ENCODE data around the gene ZNF224. TPM values are rescaled to one million over a fixed set of nuclear protein-coding genes. Genes with fewer than 3 reads are reported as not detected.

The ZNF224 gene
- total and polyA plus RNA-seq, 2 of the 13 experiments (the other 11 are each of a cell fraction or from before 2014, with no cell fraction given), result 13.0 to 16.1 TPM

DNA sequence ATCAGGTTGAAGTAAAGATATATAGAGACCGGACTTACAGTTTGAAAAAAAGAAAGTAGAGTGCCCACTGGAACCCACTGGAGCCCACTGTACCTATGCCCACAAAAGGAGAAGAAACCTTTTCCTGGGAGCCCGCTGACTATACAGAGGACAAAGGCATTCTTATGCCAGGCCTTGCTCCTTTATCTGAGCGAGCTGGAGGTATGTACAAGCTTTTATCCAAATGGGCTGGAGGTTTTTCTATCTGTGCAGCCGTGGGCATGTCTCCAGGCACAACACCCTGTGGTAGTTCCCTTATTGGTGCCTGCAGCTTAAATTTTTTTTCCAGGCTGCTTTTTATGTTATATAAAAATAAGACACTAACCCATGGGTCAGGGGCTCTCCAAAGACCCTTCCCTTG is 55.6 kb downstream of the ZNF224 start:
- WGBS (ENCODE audit: low lambda C conversion rate), result 97% methylated on average over 4 of the region's 4 CpGs
- H3K4me2 ChIP-seq (ENCODE audit: low read depth, low read length), result no peak overlapping the region
- no peaks in the 10 kb centered on the region for H3K79me2 ChIP-seq (ENCODE audit: insufficient read depth, low read length)
- no peaks in the 10 kb centered on the region for H3K27me3 ChIP-seq (ENCODE audit: control insufficient read depth in 1 of 2, insufficient read depth in 2 of 2, low read length in 2 of 2)
- ATAC-seq (no peak), DNase-seq (ENCODE audit: low spot score) (no peak), FAIRE-seq (no peak)
- TSS peak; percentile 35 for BruUV-seq (replicated peaks)
- H3K4me3 ChIP-seq (replicated peaks in 1 of 3; ENCODE audit: insufficient read depth in 1 of 3, low read depth in 2 of 3, low read length in 3 of 3), result no peak overlapping the region
- CTCF ChIA-PET (ENCODE audit: low intra/inter-chr PET ratio, low total read pairs), result no interaction called here
- POLR2A ChIA-PET, result no interaction called here
- in situ Hi-C loops (cut with HindIII; ENCODE audit: extremely low pct_ligation_motif_present, low pct_unique_long_range_greater_than_20kb), result no loop called here
- H3K27ac ChIP-seq (ENCODE audit: extremely low read length, insufficient read depth, low read length), result no peak overlapping the region
- H3K4me1 ChIP-seq (ENCODE audit: insufficient read depth, low read length), result no peaks in the 10 kb centered on the region
- no peaks in the 10 kb centered on the region for H4K20me1 ChIP-seq (ENCODE audit: insufficient read depth, low read length)
- intact Hi-C loops (cut with micrococcal nuclease; ENCODE audit: unreplicated experiment), result no loop called here
- H3K9me3 ChIP-seq (ENCODE audit: low read length), result no peaks in the 10 kb centered on the region
- H3K36me3 ChIP-seq (replicated peaks in 1 of 2; ENCODE audit: control insufficient read depth in 1 of 2, insufficient read depth in 2 of 2, low read length in 2 of 2), result peaks cover 13 to 38% of the 10 kb centered on the region in 2 experiments; a peak in 4 of 5 replicates
- H2AFZ ChIP-seq (ENCODE audit: low read length), result no peak overlapping the region
- no peak overlapping the region for H3K9ac ChIP-seq (ENCODE audit: insufficient read depth, low read depth, low read length)
- TF ChIP-seq PHB2 (IDR thresholded peaks at IDR 0.05; ENCODE audit: partially characterized antibody) (no peak), ZNF292 (CRISPR knock-in tag; IDR thresholded peaks at IDR 0.05; ENCODE audit: borderline replicate concordance, low read depth) (no peak), CHD2 (IDR thresholded peaks at IDR 0.05; ENCODE audit: low read depth, low read length) (no peak), MBD4 (IDR thresholded peaks at IDR 0.05; ENCODE audit: borderline replicate concordance, low read length) (no peak), HMGXB3 (CRISPR knock-in tag; IDR thresholded peaks at IDR 0.05; ENCODE audit: borderline replicate concordance) (no peak), ZFP41 (CRISPR knock-in tag; IDR thresholded peaks at IDR 0.05; ENCODE audit: borderline replicate concordance) (no peak), EZH2 (conservative IDR thresholded peaks at IDR 0.05; ENCODE audit: low read depth, low read length) (no peak), ZNF281 (CRISPR knock-in tag; IDR thresholded peaks at IDR 0.05; ENCODE audit: borderline replicate concordance) (no peak), RFX5 (IDR thresholded peaks at IDR 0.05; ENCODE audit: low read depth, low read length) (no peak), ZNF160 (CRISPR knock-in tag; IDR thresholded peaks at IDR 0.05) (no peak), BORCS8-MEF2B (CRISPR knock-in tag; IDR thresholded peaks at IDR 0.05) (no peak)
- TF ChIP-seq, protein P1, sequence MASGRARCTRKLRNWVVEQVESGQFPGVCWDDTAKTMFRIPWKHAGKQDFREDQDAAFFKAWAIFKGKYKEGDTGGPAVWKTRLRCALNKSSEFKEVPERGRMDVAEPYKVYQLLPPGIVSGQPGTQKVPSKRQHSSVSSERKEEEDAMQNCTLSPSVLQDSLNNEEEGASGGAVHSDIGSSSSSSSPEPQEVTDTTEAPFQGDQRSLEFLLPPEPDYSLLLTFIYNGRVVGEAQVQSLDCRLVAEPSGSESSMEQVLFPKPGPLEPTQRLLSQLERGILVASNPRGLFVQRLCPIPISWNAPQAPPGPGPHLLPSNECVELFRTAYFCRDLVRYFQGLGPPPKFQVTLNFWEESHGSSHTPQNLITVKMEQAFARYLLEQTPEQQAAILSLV (CRISPR knock-in tag; IDR thresholded peaks at IDR 0.05; ENCODE audit: borderline replicate concordance), result no peak
- TF ChIP-seq, protein P2, sequence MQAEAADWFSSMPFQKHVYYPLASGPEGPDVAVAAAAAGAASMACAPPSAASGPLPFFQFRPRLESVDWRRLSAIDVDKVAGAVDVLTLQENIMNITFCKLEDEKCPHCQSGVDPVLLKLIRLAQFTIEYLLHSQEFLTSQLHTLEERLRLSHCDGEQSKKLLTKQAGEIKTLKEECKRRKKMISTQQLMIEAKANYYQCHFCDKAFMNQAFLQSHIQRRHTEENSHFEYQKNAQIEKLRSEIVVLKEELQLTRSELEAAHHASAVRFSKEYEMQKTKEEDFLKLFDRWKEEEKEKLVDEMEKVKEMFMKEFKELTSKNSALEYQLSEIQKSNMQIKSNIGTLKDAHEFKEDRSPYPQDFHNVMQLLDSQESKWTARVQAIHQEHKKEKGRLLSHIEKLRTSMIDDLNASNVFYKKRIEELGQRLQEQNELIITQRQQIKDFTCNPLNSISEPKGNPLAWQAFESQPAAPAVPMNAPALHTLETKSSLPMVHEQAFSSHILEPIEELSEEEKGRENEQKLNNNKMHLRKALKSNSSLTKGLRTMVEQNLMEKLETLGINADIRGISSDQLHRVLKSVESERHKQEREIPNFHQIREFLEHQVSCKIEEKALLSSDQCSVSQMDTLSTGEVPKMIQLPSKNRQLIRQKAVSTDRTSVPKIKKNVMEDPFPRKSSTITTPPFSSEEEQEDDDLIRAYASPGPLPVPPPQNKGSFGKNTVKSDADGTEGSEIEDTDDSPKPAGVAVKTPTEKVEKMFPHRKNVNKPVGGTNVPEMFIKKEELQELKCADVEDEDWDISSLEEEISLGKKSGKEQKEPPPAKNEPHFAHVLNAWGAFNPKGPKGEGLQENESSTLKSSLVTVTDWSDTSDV (CRISPR knock-in tag; IDR thresholded peaks at IDR 0.05), result no peak

Measured in HepG2 (cell line).